Measurements from ENCODE around the gene S100P. TPM values are rescaled to one million over a fixed set of nuclear protein-coding genes. Genes with fewer than 3 reads are reported as not detected.

Gene S100P
- total RNA-seq, 1 experiment from 2014 or later, result 480 TPM

GRCh38 chr4:6658597-6659075 lies 35.0 kb upstream of the S100P start:
- H2AFZ ChIP-seq, result no peak overlapping the region
- TF ChIP-seq CTCF (conservative IDR thresholded peaks at IDR 0.05), result no peak
- TF ChIP-seq EZH2 (IDR thresholded peaks at IDR 0.05; ENCODE audit: low read depth), result no peak
- ChIA-PET POLR2A (ENCODE audit: unreplicated experiment) (no interaction called here), CTCF (no interaction called here)
- H3K4me1 ChIP-seq (replicated peaks; ENCODE audit: insufficient read depth), result no peaks in the 10 kb centered on the region
- H3F3A ChIP-seq (ENCODE audit: insufficient read depth, low read depth), result no peaks in the 10 kb centered on the region
- H3K9me2 ChIP-seq (ENCODE audit: insufficient read depth), result no peaks in the 10 kb centered on the region
- intact Hi-C loops (cut with micrococcal nuclease; ENCODE audit: unreplicated experiment), result no loop called here
- H3K27ac ChIP-seq, result no peak overlapping the region
- DNase-seq, result no peak
- no peaks in the 10 kb centered on the region for H3K27me3 ChIP-seq (ENCODE audit: insufficient read depth, low read depth)
- H3K36me3 ChIP-seq (ENCODE audit: low read depth), result no peaks in the 10 kb centered on the region
- H3K4me3 ChIP-seq, result no peak overlapping the region
- no peaks in the 10 kb centered on the region for H3K79me2 ChIP-seq (ENCODE audit: low read depth)
- BruUV-seq (replicated peaks), result no TSS peak
- no peaks in the 10 kb centered on the region for H4K20me1 ChIP-seq (ENCODE audit: insufficient read depth)
- no peaks in the 10 kb centered on the region for H3K9me3 ChIP-seq (ENCODE audit: insufficient read depth, low read depth)
- H3K4me2 ChIP-seq, result no peak overlapping the region

- no peak overlapping the region for H3K27ac ChIP-seq
- no peak for DNase-seq
- no peaks in the 10 kb centered on the region for H3K27me3 ChIP-seq (ENCODE audit: insufficient read depth, low read depth)
- H4K20me1 ChIP-seq (ENCODE audit: insufficient read depth), result no peaks in the 10 kb centered on the region
- H3K4me2 ChIP-seq, result no peak overlapping the region
- H2AFZ ChIP-seq, result no peak overlapping the region
- no peaks in the 10 kb centered on the region for H3K79me2 ChIP-seq (ENCODE audit: low read depth)
- BruUV-seq (replicated peaks), result no TSS peak
- POLR2A ChIA-PET (ENCODE audit: unreplicated experiment), result interaction anchor here (0.6 kb wide), 2 partner anchors 75 to 743 kb away, joined by 3 to 6 read pairs; no protein-coding TSS in a partner anchor
- H3K4me3 ChIP-seq, result no peak overlapping the region
- CTCF ChIA-PET, result no interaction called here
- intact Hi-C loops (cut with micrococcal nuclease; ENCODE audit: unreplicated experiment), result no loop called here
- H3F3A ChIP-seq (ENCODE audit: insufficient read depth, low read depth), result no peaks in the 10 kb centered on the region
- no peaks in the 10 kb centered on the region for H3K36me3 ChIP-seq (ENCODE audit: low read depth)
- H3K4me1 ChIP-seq (replicated peaks; ENCODE audit: insufficient read depth), result no peaks in the 10 kb centered on the region; the same call in 1 of the 2 replicates
- no peaks in the 10 kb centered on the region for H3K9me3 ChIP-seq (ENCODE audit: insufficient read depth, low read depth)
- TF ChIP-seq EZH2 (IDR thresholded peaks at IDR 0.05; ENCODE audit: low read depth) (no peak), CTCF (conservative IDR thresholded peaks at IDR 0.05) (no peak)
- H3K9me2 ChIP-seq (ENCODE audit: insufficient read depth), result no peaks in the 10 kb centered on the region
Observed at GRCh38 chr4:6659897-6660296, 33.8 kb upstream of the S100P start.

- CTCF ChIA-PET, result no interaction called here
- H3K9me3 ChIP-seq (ENCODE audit: insufficient read depth, low read depth), result no peaks in the 10 kb centered on the region
- H3F3A ChIP-seq (ENCODE audit: insufficient read depth, low read depth), result no peaks in the 10 kb centered on the region
- no peak for DNase-seq
- no peak overlapping the region for H3K4me2 ChIP-seq
- no peaks in the 10 kb centered on the region for H3K9me2 ChIP-seq (ENCODE audit: insufficient read depth)
- no peaks in the 10 kb centered on the region for H4K20me1 ChIP-seq (ENCODE audit: insufficient read depth)
- intact Hi-C loops (cut with micrococcal nuclease; ENCODE audit: unreplicated experiment), result no loop called here
- no peaks in the 10 kb centered on the region for H3K79me2 ChIP-seq (ENCODE audit: low read depth)
- POLR2A ChIA-PET (ENCODE audit: unreplicated experiment), result interaction anchor here (0.6 kb wide), 2 partner anchors 74 to 742 kb away, joined by 3 to 6 read pairs; no protein-coding TSS in a partner anchor
- no peak overlapping the region for H3K27ac ChIP-seq
- no peak overlapping the region for H3K4me3 ChIP-seq
- BruUV-seq (replicated peaks), result no TSS peak
- H3K36me3 ChIP-seq (ENCODE audit: low read depth), result no peaks in the 10 kb centered on the region
- no peaks in the 10 kb centered on the region for H3K27me3 ChIP-seq (ENCODE audit: insufficient read depth, low read depth)
- no peak overlapping the region for H2AFZ ChIP-seq
- no peaks in the 10 kb centered on the region; the same call in 1 of the 2 replicates for H3K4me1 ChIP-seq (replicated peaks; ENCODE audit: insufficient read depth)
- TF ChIP-seq CTCF (conservative IDR thresholded peaks at IDR 0.05), result no peak
- no peak for TF ChIP-seq EZH2 (IDR thresholded peaks at IDR 0.05; ENCODE audit: low read depth)
Observed at GRCh38 chr4:6660430-6660829, 33.2 kb upstream of the S100P start.

All from PC-9 (cell line).